Peyer's patch (tissue), 4 donors: ENCODE results near the gene BGN.

Experiments used
- CTCF ChIP-seq, 6 experiments: fragments of 450-650 bp in 4 of 6; fragments of 200-600 bp in 2 of 6; sonication (generic) in 1 of 6; IDR thresholded peaks; one replicate each; pipeline ENCODE4 v1.5.1; 2017 to 2019; ENCODE audit warnings: antibody characterized with exemption in 6 of 6, mild to moderate bottlenecking in 3 of 6, moderate library complexity in 1 of 6
- POLR2A ChIP-seq, 2 donors: fragments of 450-650 bp; IDR thresholded peaks; one replicate each; pipeline ENCODE4 v1.5.1; 2017; ENCODE audit warnings: antibody characterized with exemption in 2 of 2, mild to moderate bottlenecking in 2 of 2, moderate library complexity in 2 of 2

DNA sequence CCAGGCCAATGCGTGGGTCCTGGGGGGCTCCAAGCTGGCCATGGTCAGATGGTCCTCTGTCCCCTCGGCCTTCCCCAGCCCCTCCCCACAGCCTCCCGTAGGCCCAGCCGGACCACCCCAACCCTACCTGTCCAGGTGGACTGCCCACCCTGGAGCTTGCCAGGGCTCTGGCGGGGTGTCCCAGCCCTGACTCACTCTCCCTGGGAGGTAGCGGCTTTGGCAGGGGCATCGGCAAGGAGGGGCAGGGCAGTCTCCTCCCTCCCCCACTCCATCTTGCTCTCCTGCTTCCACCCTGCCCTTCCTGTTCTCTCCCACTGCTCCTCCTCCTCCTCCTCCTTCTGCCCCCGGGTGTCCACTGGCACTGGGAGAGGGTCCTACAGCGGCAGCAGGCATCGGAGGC is 7.4 kb downstream of the BGN start:
- TF ChIP-seq CTCF (IDR thresholded peaks at IDR 0.05) (no peak), POLR2A (IDR thresholded peaks at IDR 0.05) (no peak)
